GM12878 (cell line): ENCODE measurements around the gene KRTAP10-8. TPM values are rescaled to one million over a fixed set of nuclear protein-coding genes. Genes with fewer than 3 reads are reported as not detected.

Experiments
- ATAC-seq: fragments of 200-7000 bp; cut with Tn5 transposase; 3 replicates; pipeline ENCODE4 v1.9.1; 2020; ENCODE audit warnings: mild to moderate bottlenecking, moderate library complexity
- BruUV-seq: library from RNA; stranded (reverse); fragments of 400-500 nt; replicated peaks from 2 replicates; lab custom pipeline; 2021; lab: Mats Ljungman, UMichigan
- CTCF ChIA-PET: fragments of 300-600 bp; sonication (Branson Sonifier 250); formaldehyde crosslinking; extraction: SDS; loops from one replicate; lab custom pipeline; 2021; ENCODE audit warnings: inconsistent platforms; lab: Yijun Ruan, JAX
- POLR2A ChIA-PET: fragments of 350-600 bp; formaldehyde crosslinking; extraction: SDS; loops from one replicate; lab custom pipeline; 2021; ENCODE audit warnings: inconsistent platforms; lab: Charles Lee
- RAD21 ChIA-PET: fragments of 300-600 bp; sonication (Branson Sonifier 250); formaldehyde crosslinking; loops from one replicate; lab custom pipeline; 2023; ENCODE audit warnings: antibody characterized with exemption; ENCODE audit not compliant: unreplicated experiment; lab: Charles Lee
- SMC1A ChIA-PET: fragments of 300-600 bp; sonication (Branson Sonifier 250); formaldehyde crosslinking; loops from one replicate; lab custom pipeline; 2023; ENCODE audit not compliant: unreplicated experiment, uncharacterized antibody; lab: Charles Lee
- DNase-seq: peaks from one replicate; pipeline ENCODE4 v3.0.0-alpha.2; 2011; ENCODE audit warnings: low read depth, low spot score
- FAIRE-seq: peaks from 3 replicates; lab custom pipeline; 2011; peaks lifted over from hg19 to GRCh38; lab: Jason Lieb, UNC
- H2AFZ ChIP-seq: 2 replicates; pipeline ENCODE4 v1.6.0; 2011; ENCODE audit warnings: low read depth, low read length, control low read depth; ENCODE audit not compliant: control insufficient read depth
- H3K27ac ChIP-seq: 2 replicates; pipeline ENCODE4 v1.5.1; 2011; ENCODE audit warnings: control low read depth; ENCODE audit not compliant: control insufficient read depth, insufficient read depth
- H3K27me3 ChIP-seq, 2 experiments: replicated peaks in 1 of 2; 2 replicates each; pipeline versions ENCODE4 v1.6.0 to v1.6.1; 2011; ENCODE audit warnings: low read length in 1 of 2; ENCODE audit not compliant: control insufficient read depth in 2 of 2, insufficient read depth in 2 of 2
- H3K36me3 ChIP-seq, 2 experiments: 2 replicates each; pipeline ENCODE4 v1.5.1; 2011; ENCODE audit warnings: low read length in 1 of 2; ENCODE audit not compliant: control insufficient read depth in 2 of 2, insufficient read depth in 2 of 2
- H3K4me1 ChIP-seq: 2 replicates; pipeline ENCODE4 v1.6.1; 2011; ENCODE audit warnings: mild to moderate bottlenecking, low read length, moderate library complexity, mixed read lengths; ENCODE audit not compliant: control insufficient read depth, insufficient read depth
- H3K4me2 ChIP-seq: 2 replicates; pipeline ENCODE4 v1.6.0; 2011; ENCODE audit warnings: control low read depth; ENCODE audit not compliant: control insufficient read depth, insufficient read depth
- H3K4me3 ChIP-seq: fragments of 200-600 bp; sonication (generic); 2 replicates; pipeline ENCODE4 v1.5.1; 2016
- H3K79me2 ChIP-seq: 2 replicates; pipeline ENCODE4 v1.6.0; 2011; ENCODE audit warnings: low read length; ENCODE audit not compliant: control insufficient read depth, insufficient read depth
- H3K9ac ChIP-seq: 2 replicates; pipeline ENCODE4 v1.8.0; 2011; ENCODE audit warnings: low read length, control low read depth, mixed read lengths; ENCODE audit not compliant: control insufficient read depth, insufficient read depth
- H3K9me3 ChIP-seq: replicated peaks from 3 replicates; pipeline ENCODE4 v1.5.1; 2011; ENCODE audit warnings: mild to moderate bottlenecking, low read length; ENCODE audit not compliant: control insufficient read depth, insufficient read depth
- H4K20me1 ChIP-seq: 2 replicates; pipeline ENCODE4 v1.6.0; 2011; ENCODE audit not compliant: control insufficient read depth, insufficient read depth
- BHLHE40 ChIP-seq, 2 experiments: fragments of 450-650 bp in 1 of 2; IDR thresholded peaks; 2 replicates each; pipeline ENCODE4 v1.6.1; 2011 to 2017; ENCODE audit warnings: low read depth in 2 of 2, borderline replicate concordance in 1 of 2, improper control_type of control experiment in 1 of 2, low read length in 1 of 2, mild to moderate bottlenecking in 1 of 2
- CHD1 ChIP-seq: IDR thresholded peaks from 2 replicates; pipeline ENCODE4 v1.6.1; 2012; ENCODE audit warnings: low read depth, low read length, improper control_type of control experiment
- KDM1A ChIP-seq: fragments of 200-600 bp; sonication (generic); IDR thresholded peaks from 2 replicates; pipeline ENCODE4 v1.6.1; 2016; ENCODE audit warnings: borderline replicate concordance
- MEF2B ChIP-seq: fragments of 450-650 bp; IDR thresholded peaks from 2 replicates; pipeline ENCODE4 v1.6.1; 2018; ENCODE audit warnings: mild to moderate bottlenecking, moderate library complexity; ENCODE audit not compliant: partially characterized antibody, poor library complexity, severe bottlenecking
- MTA3 ChIP-seq: IDR thresholded peaks from 2 replicates; pipeline ENCODE4 v1.6.1; 2012; ENCODE audit warnings: low read length, inconsistent platforms, borderline replicate concordance
- NFIC ChIP-seq: IDR thresholded peaks from 2 replicates; pipeline ENCODE4 v1.6.1; 2012; ENCODE audit warnings: low read depth, mild to moderate bottlenecking, inconsistent platforms, low read length, moderate library complexity
- NR2C2 ChIP-seq: IDR thresholded peaks from 2 replicates; pipeline ENCODE4 v1.6.1; 2011; ENCODE audit warnings: borderline replicate concordance, low read depth; ENCODE audit not compliant: control insufficient read depth, insufficient read length
- RCOR1 ChIP-seq: conservative IDR thresholded peaks from 2 replicates; pipeline ENCODE4 v1.6.1; 2012; ENCODE audit warnings: low read depth, low read length, improper control_type of control experiment
- STAT3 ChIP-seq: IDR thresholded peaks from 2 replicates; pipeline ENCODE4 v1.6.1; 2011; ENCODE audit warnings: low read depth, low read length, improper control_type of control experiment
- ZNF384 ChIP-seq: IDR thresholded peaks from 2 replicates; pipeline ENCODE4 v1.6.1; 2012; ENCODE audit warnings: low read depth, mild to moderate bottlenecking, low read length, improper control_type of control experiment, borderline replicate concordance
- ZNF622 ChIP-seq: fragments of 450-650 bp; IDR thresholded peaks from 2 replicates; pipeline ENCODE4 v1.6.1; 2017; ENCODE audit warnings: mild to moderate bottlenecking, inconsistent platforms
- WGBS: methylation state at CpG from one replicate; pipeline ENCODE4 v1.1.6; 2016; ENCODE audit warnings: low lambda C conversion rate; ENCODE audit not compliant: insufficient replicate concordance, insufficient coverage; ENCODE audit errors: missing lambda C conversion rate; 5-methylcytosine and 5-hydroxymethylcytosine counted together
- in situ Hi-C: fragments of 300-500 bp; cut with MboI; formaldehyde crosslinking; loops from 9 replicates; pipeline ENCODE4 v1.14.3; 2018; ENCODE audit warnings: mixed read lengths
- intact Hi-C: fragments of 100-400 bp; cut with micrococcal nuclease; formaldehyde crosslinking; loops from one replicate; pipeline ENCODE4 v1.14.2; 2022; ENCODE audit not compliant: unreplicated experiment
- polyA plus RNA-seq, 11 experiments: library from polyadenylated mRNA; depleted of rRNA in 4 of 11; unstranded in 6 of 11; stranded (reverse) in 5 of 11; fragments of >200 nt; fragmentation: Nextera tagmentation in 4 of 11; fragmentation: Illumina TruSeq in 1 of 11; extraction: Ambion mirVana in 4 of 11; extraction: Trizol in 1 of 11; gene quantifications; 1 replicate in 1 of 11; 2 replicates in 10 of 11; pipeline versions ENCODE4 v1.2.1 to v1.2.3, GENCODE V29; 2011 to 2016; ENCODE audit warnings: inconsistent platforms in 2 of 11, missing spikeins in 2 of 11, low read depth in 1 of 11
- total RNA-seq, 4 experiments: library from RNA; depleted of rRNA in 3 of 4; stranded (reverse); fragments of >200 nt in 3 of 4; fragmentation: Illumina TruSeq in 1 of 4; extraction: Trizol in 1 of 4; gene quantifications; 2 replicates each; pipeline versions ENCODE4 v1.2.1 to v1.2.3, GENCODE V29; 2013 to 2021

Gene KRTAP10-8
- total and polyA plus RNA-seq, 10 of the 15 experiments (the other 5 are each of a cell fraction or from before 2014, with no cell fraction given), result not detected

GRCh38 chr21:44643741-44644310 is 31.9 kb downstream of the KRTAP10-8 start:
- POLR2A ChIA-PET, result no interaction called here
- Histone ChIP-seq H3K27me3 (no peaks in the 10 kb centered on the region), H3K27ac (no peak overlapping the region), H2AFZ (no peak overlapping the region)
- SMC1A ChIA-PET, result no interaction called here
- no TSS peak for BruUV-seq
- RAD21 ChIA-PET, result no interaction called here
- CTCF ChIA-PET, result no interaction called here
- ATAC-seq, result no peak
- no peak for TF ChIP-seq CHD1
- TF ChIP-seq, all 136 proteins: peak for 0
- peaks cover 1% of the 10 kb centered on the region; the same call in 1 of the 3 replicates for H3K9me3 ChIP-seq
- H3K4me2 ChIP-seq, result no peak overlapping the region
- H3K36me3 ChIP-seq, result no peaks in the 10 kb centered on the region
- H3K4me3 ChIP-seq, result no peak overlapping the region
- H3K4me1 ChIP-seq, result no peaks in the 10 kb centered on the region
- 57% methylated on average over 13 of the region's 14 CpGs for WGBS
- no peaks in the 10 kb centered on the region for H4K20me1 ChIP-seq
- intact Hi-C loops (no loop called here), in situ Hi-C loops (no loop called here)
- H3K79me2 ChIP-seq, result no peaks in the 10 kb centered on the region
- FAIRE-seq (no peak), DNase-seq (no peak)
- H3K9ac ChIP-seq, result no peak overlapping the region

DNA sequence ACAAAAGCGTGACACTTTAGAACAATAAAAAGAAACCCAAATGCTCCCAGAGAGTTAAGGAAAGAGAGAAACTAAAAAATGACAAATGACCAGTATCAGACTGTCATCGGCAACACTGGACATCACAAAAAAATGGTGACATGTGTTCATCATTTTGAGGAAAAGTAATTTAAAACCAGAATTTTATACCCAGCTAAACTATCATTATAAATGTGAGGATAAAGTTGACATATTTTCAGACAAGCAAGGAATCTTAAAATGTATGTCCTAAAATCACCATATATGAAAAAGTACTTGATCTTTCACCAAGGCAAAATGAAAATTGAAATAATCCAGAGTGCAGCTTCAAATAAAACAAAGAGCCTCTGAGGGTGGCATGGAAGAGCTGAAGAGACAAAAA is 33.0 kb downstream of the KRTAP10-8 start:
- no peaks in the 10 kb centered on the region for H3K36me3 ChIP-seq
- TF ChIP-seq MTA3 (no peak), STAT3 (no peak), RCOR1 (no peak), KDM1A (no peak), NFIC (no peak), ZNF384 (no peak), ZNF622 (no peak), MEF2B (no peak), NR2C2 (no peak), CHD1 (no peak), BHLHE40 (IDR thresholded peaks at IDR 0.05; ENCODE audit: borderline replicate concordance in 1 of 2, low read depth in 2 of 2, low read length in 1 of 2) (no peak)
- DNase-seq (no peak), ATAC-seq (no peak), FAIRE-seq (no peak)
- H3K4me2 ChIP-seq, result no peak overlapping the region
- intact Hi-C loops (no loop called here), in situ Hi-C loops (no loop called here)
- no peak overlapping the region for H2AFZ ChIP-seq
- H3K9ac ChIP-seq, result no peak overlapping the region
- POLR2A ChIA-PET, result interaction anchor here (0.7 kb wide), 1 partner anchor 613 kb away, joined by 5 read pairs; no protein-coding TSS in a partner anchor
- CTCF ChIA-PET, result no interaction called here
- H3K4me3 ChIP-seq, result no peak overlapping the region
- H3K27ac ChIP-seq, result no peak overlapping the region
- no peaks in the 10 kb centered on the region for H4K20me1 ChIP-seq
- no TSS peak for BruUV-seq
- H3K27me3 ChIP-seq, result no peaks in the 10 kb centered on the region
- H3K79me2 ChIP-seq, result no peaks in the 10 kb centered on the region
- peaks cover 1% of the 10 kb centered on the region; the same call in 1 of the 3 replicates for H3K9me3 ChIP-seq
- SMC1A ChIA-PET, result no interaction called here
- 31% methylated on average over 2 of the region's 2 CpGs for WGBS
- RAD21 ChIA-PET, result no interaction called here
- H3K4me1 ChIP-seq, result no peaks in the 10 kb centered on the region
